Measurements from ENCODE around the gene KCNF1. TPM values are rescaled to one million over a fixed set of nuclear protein-coding genes. Genes with fewer than 3 reads are reported as not detected.

Gene KCNF1
- total RNA-seq, 1 donor from 2014 or later, result 0.55 TPM

DNA sequence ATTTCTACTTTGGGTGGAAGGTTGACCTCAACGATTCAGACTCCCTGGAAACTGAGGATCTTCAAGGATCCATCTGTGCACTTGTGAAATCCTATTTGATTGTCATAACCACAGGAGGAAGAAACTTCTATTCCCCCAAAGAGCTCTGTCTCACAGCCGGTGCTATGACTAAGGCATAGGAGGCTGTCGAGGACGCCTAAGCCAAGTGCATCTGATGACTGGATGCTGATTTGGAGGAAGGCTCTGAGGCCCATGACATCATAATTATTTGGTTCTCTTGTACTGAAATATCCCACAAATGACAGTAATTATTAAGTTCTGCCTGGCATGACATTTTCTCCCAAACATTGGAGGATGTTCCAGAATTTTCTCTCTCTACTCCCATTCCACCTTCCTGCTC lies 13.8 kb upstream of the KCNF1 start:
- no peak for DNase-seq (ENCODE audit: low spot score, unreplicated experiment)
- Mint-ChIP-seq H3K4me3 (ENCODE audit: low read depth) (no peak overlapping the region), H3K9me3 (ENCODE audit: low read depth) (no peaks in the 10 kb centered on the region), H3K36me3 (ENCODE audit: insufficient read depth) (no peaks in the 10 kb centered on the region), H3K27ac (no peak overlapping the region), H3K4me1 (ENCODE audit: low read depth) (peaks cover 2% of the 10 kb centered on the region), H3K27me3 (peaks cover 5% of the 10 kb centered on the region)
- TF ChIP-seq, protein P1, sequence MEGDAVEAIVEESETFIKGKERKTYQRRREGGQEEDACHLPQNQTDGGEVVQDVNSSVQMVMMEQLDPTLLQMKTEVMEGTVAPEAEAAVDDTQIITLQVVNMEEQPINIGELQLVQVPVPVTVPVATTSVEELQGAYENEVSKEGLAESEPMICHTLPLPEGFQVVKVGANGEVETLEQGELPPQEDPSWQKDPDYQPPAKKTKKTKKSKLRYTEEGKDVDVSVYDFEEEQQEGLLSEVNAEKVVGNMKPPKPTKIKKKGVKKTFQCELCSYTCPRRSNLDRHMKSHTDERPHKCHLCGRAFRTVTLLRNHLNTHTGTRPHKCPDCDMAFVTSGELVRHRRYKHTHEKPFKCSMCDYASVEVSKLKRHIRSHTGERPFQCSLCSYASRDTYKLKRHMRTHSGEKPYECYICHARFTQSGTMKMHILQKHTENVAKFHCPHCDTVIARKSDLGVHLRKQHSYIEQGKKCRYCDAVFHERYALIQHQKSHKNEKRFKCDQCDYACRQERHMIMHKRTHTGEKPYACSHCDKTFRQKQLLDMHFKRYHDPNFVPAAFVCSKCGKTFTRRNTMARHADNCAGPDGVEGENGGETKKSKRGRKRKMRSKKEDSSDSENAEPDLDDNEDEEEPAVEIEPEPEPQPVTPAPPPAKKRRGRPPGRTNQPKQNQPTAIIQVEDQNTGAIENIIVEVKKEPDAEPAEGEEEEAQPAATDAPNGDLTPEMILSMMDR (IDR thresholded peaks at IDR 0.05; ENCODE audit: unreplicated experiment), result no peak

DNA sequence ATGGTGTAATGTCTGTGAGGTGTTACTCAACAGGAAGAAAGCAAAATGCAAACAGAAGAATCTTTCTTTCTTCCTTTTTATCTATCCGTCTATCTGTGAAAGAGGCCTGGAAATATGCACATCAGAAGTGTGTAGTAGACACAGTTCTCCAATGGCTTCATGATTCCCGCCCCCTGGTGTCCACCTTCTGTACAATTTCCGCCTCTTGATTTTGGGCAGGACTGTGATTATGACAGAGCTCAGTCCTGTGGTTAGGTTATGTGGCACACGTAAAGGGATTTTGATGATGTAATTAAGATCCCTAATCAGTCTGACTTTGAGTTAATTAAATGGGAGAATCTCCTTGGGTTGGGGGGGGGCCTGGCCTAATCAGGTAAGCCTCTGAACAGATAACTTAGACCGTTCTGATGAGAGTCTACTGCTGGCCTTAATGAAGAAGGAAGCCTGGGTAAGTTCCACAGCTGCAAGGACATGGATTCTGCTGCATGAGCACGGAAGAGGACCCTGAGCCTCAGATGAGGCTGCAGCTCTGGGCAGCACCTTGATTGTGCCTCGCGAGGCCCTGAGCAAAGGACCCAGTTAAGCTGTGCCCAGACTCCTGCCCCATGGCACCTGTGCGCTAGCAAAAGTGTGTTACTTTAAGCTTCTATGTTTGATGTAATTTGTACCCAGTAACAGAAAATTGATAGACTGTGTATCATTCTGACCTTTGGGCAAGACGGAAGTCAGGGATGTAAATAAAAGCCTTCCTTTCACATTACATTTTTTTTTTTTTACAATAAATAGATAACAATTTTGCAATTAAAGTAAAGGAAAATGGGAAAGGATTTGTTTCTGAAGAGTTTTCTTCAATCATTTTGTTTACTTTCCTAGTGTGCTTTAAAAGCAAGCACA lies 11.3 kb upstream of the KCNF1 start:
- no peak overlapping the region for H3K4me3 Mint-ChIP-seq (ENCODE audit: low read depth)
- TF ChIP-seq, protein P1 (IDR thresholded peaks at IDR 0.05; ENCODE audit: unreplicated experiment), result peak; percentile 45
- H3K4me1 Mint-ChIP-seq (ENCODE audit: low read depth), result no peaks in the 10 kb centered on the region
- no peak for DNase-seq (ENCODE audit: low spot score, unreplicated experiment)
- H3K36me3 Mint-ChIP-seq (ENCODE audit: insufficient read depth), result peaks cover 2% of the 10 kb centered on the region
- H3K27ac Mint-ChIP-seq, result no peak overlapping the region
- peaks cover 2% of the 10 kb centered on the region for H3K27me3 Mint-ChIP-seq
- peaks cover 5% of the 10 kb centered on the region for H3K9me3 Mint-ChIP-seq (ENCODE audit: low read depth)

DNA sequence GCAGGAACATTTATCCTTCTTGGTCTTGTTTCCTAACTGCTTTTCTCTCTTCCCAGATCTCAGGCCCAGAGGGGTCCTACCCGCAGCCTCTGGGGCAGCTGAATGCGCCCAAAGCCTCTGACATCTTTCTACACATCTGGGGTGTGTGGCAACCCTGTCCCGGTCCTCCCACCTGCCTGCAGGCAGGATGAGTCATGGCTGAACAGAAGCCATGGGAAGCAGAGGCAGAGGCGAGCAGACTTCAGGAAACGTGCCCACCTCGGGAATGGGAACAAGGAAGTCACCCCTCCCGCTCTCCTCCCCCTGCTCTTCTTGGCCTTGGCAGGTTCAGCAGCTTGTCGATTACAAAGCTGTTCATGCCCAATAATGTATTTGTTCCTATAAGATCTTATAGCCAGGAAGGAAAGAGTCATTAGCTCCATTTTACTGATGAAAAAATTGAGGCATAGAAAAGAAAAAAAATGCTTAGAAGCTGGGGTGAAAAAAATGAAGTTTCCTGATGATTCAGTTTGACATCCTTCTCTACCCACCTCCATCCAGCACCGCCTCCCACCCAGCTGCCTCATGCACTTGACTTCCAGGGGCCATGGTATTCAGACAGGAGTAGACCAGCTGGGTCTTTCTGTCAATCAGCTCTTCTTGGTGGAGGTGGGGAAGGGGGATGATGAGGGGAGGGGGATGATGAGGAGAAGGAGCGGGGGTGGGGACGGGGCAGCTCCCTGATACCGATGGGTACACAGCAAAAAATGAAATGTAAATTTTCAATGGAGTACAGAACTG lies 10.4 kb upstream of the KCNF1 start:
- Mint-ChIP-seq H3K4me1 (ENCODE audit: low read depth) (no peaks in the 10 kb centered on the region), H3K4me3 (ENCODE audit: low read depth) (no peak overlapping the region), H3K27me3 (peaks cover 2% of the 10 kb centered on the region), H3K9me3 (ENCODE audit: low read depth) (peaks cover 5% of the 10 kb centered on the region), H3K36me3 (ENCODE audit: insufficient read depth) (peaks cover 2% of the 10 kb centered on the region), H3K27ac (no peak overlapping the region)
- DNase-seq (ENCODE audit: low spot score, unreplicated experiment), result no peak
- TF ChIP-seq, protein P1 (IDR thresholded peaks at IDR 0.05; ENCODE audit: unreplicated experiment), result no peak

DNA sequence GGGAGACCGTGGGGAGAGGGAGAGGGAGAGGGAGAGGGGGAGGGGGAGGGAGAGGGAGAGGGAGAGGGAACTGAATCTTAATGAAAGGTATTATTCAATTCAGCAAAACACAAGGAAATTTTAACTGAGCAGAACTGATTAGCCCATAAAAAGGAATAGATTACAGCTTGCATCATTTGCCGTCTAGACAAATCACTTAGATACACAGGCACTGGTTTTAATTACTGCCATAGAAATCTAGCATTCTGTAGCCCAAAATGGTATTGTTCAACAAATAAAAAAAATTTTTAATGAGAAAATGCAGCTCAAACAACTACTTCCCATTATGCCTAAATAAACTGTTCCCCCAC lies 7.9 kb upstream of the KCNF1 start:
- no peak for DNase-seq (ENCODE audit: low spot score, unreplicated experiment)
- Mint-ChIP-seq H3K27ac (no peak overlapping the region), H3K36me3 (ENCODE audit: insufficient read depth) (peaks cover 2% of the 10 kb centered on the region), H3K4me1 (ENCODE audit: low read depth) (no peaks in the 10 kb centered on the region), H3K4me3 (ENCODE audit: low read depth) (no peak overlapping the region), H3K9me3 (ENCODE audit: low read depth) (peaks cover 5% of the 10 kb centered on the region), H3K27me3 (peaks cover 9% of the 10 kb centered on the region)
- TF ChIP-seq, protein P1 (IDR thresholded peaks at IDR 0.05; ENCODE audit: unreplicated experiment), result no peak

DNA sequence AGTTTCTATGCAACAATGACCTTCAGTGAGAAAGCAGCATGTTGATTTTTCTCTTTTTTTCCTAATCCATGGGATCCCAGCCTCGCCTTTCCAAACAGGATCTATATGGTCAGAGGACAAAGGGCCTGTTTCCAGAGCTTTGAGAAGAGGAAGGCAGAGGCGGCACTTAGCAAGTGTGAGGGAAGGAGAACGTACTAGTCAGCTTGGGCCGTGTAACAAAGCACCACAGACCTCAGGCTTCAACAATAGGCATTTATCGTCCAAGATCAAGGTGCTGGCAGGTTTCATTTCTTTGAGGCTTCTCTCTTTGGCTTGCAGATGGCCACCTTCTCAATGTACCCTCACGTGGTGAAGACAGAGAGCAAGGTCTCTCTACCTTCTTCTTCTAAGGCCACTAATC lies 7.3 kb upstream of the KCNF1 start:
- H3K4me3 Mint-ChIP-seq (ENCODE audit: low read depth), result no peak overlapping the region
- H3K4me1 Mint-ChIP-seq (ENCODE audit: low read depth), result no peaks in the 10 kb centered on the region
- H3K9me3 Mint-ChIP-seq (ENCODE audit: low read depth), result peaks cover 5% of the 10 kb centered on the region
- TF ChIP-seq, protein P1 (IDR thresholded peaks at IDR 0.05; ENCODE audit: unreplicated experiment), result no peak
- no peak for DNase-seq (ENCODE audit: low spot score, unreplicated experiment)
- H3K27ac Mint-ChIP-seq, result no peak overlapping the region
- H3K27me3 Mint-ChIP-seq, result peaks cover 15% of the 10 kb centered on the region
- peaks cover 2% of the 10 kb centered on the region for H3K36me3 Mint-ChIP-seq (ENCODE audit: insufficient read depth)
